BLaER1 treated with 17β-estradiol and CSF1 and Interleukin-3, amounts not matched to agents 10 nM and 100 nM (cell line): ENCODE results near the gene FOXD1.
"Not testable (repeated sequence)": the region's sequence is repeated elsewhere in the genome, so short reads cannot be mapped to it uniquely, and the experiment has no call there.

Experiments
- H3K27ac ChIP-seq, 11 experiments: shearing (Covaris generic); formaldehyde crosslinking; 2 replicates each; pipeline ENCODE4 v1.8.1; 2022
- H3K27me3 ChIP-seq, 11 experiments: shearing (Covaris generic); formaldehyde crosslinking; 2 replicates each; pipeline ENCODE4 v1.8.1; 2022
- H3K36me3 ChIP-seq, 11 experiments: shearing (Covaris generic); formaldehyde crosslinking; 2 replicates each; pipeline ENCODE4 v1.8.1; 2022
- H3K4me1 ChIP-seq, 10 experiments: shearing (Covaris generic); formaldehyde crosslinking; 2 replicates each; pipeline ENCODE4 v1.8.1; 2022
- H3K4me2 ChIP-seq, 11 experiments: shearing (Covaris generic); formaldehyde crosslinking; 2 replicates each; pipeline ENCODE4 v1.8.1; 2022
- H3K4me3 ChIP-seq, 10 experiments: shearing (Covaris generic); formaldehyde crosslinking; 2 replicates each; pipeline ENCODE4 v1.8.1; 2022
- H3K9ac ChIP-seq, 11 experiments: shearing (Covaris generic); formaldehyde crosslinking; 2 replicates each; pipeline ENCODE4 v1.8.1; 2022
- H3K9me3 ChIP-seq, 11 experiments: shearing (Covaris generic); formaldehyde crosslinking; replicated peaks in 1 of 11; 2 replicates each; pipeline ENCODE4 v1.8.1; 2022
- H4K20me1 ChIP-seq, 11 experiments: shearing (Covaris generic); formaldehyde crosslinking; 2 replicates each; pipeline ENCODE4 v1.8.1; 2022
- Cebpa-rat ChIP-seq, 11 experiments: shearing (Covaris generic); IDR thresholded peaks; 2 replicates each; pipeline ENCODE4 v1.8.1; 2022

Gene FOXD1

GRCh38 chr5:73418244-73418691 is 30.3 kb downstream of the FOXD1 start:
- no peak overlapping the region for H3K4me3 ChIP-seq
- H3K9ac ChIP-seq: no peak overlapping the region
- TF ChIP-seq Cebpa-rat (IDR thresholded peaks at IDR 0.05): no peak
- H3K27ac ChIP-seq: no peak overlapping the region
- no peaks in the 10 kb centered on the region for H4K20me1 ChIP-seq
- H3K4me2 ChIP-seq: no peak overlapping the region
- peaks cover 32 to 45% (median 40%) of the 10 kb centered on the region in 11 experiments for H3K27me3 ChIP-seq
- H3K9me3 ChIP-seq: peaks cover 12 to 18% (median 15%) of the 10 kb centered on the region in 11 experiments; a peak in 19 of 22 replicates
- H3K36me3 ChIP-seq: no peaks in the 10 kb centered on the region
- peaks cover 0 to 15% (median 0%) of the 10 kb centered on the region in 10 experiments; a peak in 4 of 20 replicates for H3K4me1 ChIP-seq

GRCh38 chr5:73417303-73418034 is 31.1 kb downstream of the FOXD1 start:
- H4K20me1 ChIP-seq: no peaks in the 10 kb centered on the region
- peaks cover 32 to 45% (median 40%) of the 10 kb centered on the region in 11 experiments for H3K27me3 ChIP-seq

GRCh38 chr5:73415617-73416016 is 33.0 kb downstream of the FOXD1 start:
- no peak overlapping the region for H3K27ac ChIP-seq
- H4K20me1 ChIP-seq: no peaks in the 10 kb centered on the region
- H3K36me3 ChIP-seq: no peaks in the 10 kb centered on the region
- no peak overlapping the region for H3K4me3 ChIP-seq
- H3K27me3 ChIP-seq: peaks cover 27 to 40% (median 37%) of the 10 kb centered on the region in 11 experiments
- peaks cover 12 to 18% (median 15%) of the 10 kb centered on the region in 11 experiments; a peak in 19 of 22 replicates for H3K9me3 ChIP-seq
- no peak overlapping the region for H3K9ac ChIP-seq
- peaks cover 0 to 4% (median 0%) of the 10 kb centered on the region in 10 experiments; a peak in 1 of 20 replicates for H3K4me1 ChIP-seq
- no peak overlapping the region for H3K4me2 ChIP-seq
- no peak for TF ChIP-seq Cebpa-rat (IDR thresholded peaks at IDR 0.05)

More at GRCh38 chr5:73417303-73418034, 31.1 kb downstream of the FOXD1 start:
- Histone ChIP-seq H3K27ac (no peak overlapping the region), H3K36me3 (no peaks in the 10 kb centered on the region), H3K4me3 (no peak overlapping the region), H3K4me1 (peaks cover 0 to 15% (median 0%) of the 10 kb centered on the region in 10 experiments; a peak in 4 of 20 replicates), H3K4me2 (no peak overlapping the region), H3K9me3 (peaks cover 12 to 18% (median 15%) of the 10 kb centered on the region in 11 experiments; a peak in 19 of 22 replicates), H3K9ac (no peak overlapping the region)
- TF ChIP-seq Cebpa-rat (IDR thresholded peaks at IDR 0.05): no peak

DNA sequence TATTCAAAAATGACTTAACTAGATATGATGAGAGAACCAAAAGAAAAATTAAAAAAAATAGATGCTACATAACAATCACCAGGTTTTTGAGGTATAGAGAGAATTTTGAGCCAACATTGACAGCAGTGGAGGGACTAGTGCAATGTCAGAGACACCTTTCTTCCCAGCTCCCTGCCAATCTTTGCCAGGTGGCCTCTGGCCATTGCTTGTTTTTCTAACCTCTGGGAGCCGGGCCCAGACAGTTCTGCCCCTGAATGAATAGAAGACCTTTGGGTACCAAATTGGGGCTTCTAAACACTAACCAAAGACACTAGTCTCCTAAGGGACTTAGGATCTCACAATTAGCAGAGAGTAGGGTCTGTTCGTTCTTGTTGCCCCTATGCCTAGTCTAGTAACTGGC is 33.4 kb downstream of the FOXD1 start:
- TF ChIP-seq Cebpa-rat (IDR thresholded peaks at IDR 0.05): no peak

GRCh38 chr5:73412597-73412988 is 36.0 kb downstream of the FOXD1 start:
- no peaks in the 10 kb centered on the region for H4K20me1 ChIP-seq
- no peak overlapping the region for H3K27ac ChIP-seq
- no peak for TF ChIP-seq Cebpa-rat (IDR thresholded peaks at IDR 0.05)
- no peak overlapping the region for H3K4me3 ChIP-seq
- H3K36me3 ChIP-seq: no peaks in the 10 kb centered on the region
- H3K27me3 ChIP-seq: peaks cover 0 to 10% (median 7%) of the 10 kb centered on the region in 11 experiments; a peak in 17 of 22 replicates
- H3K9me3 ChIP-seq: no peaks in the 10 kb centered on the region
- H3K4me2 ChIP-seq: no peak overlapping the region
- H3K9ac ChIP-seq: no peak overlapping the region
- no peaks in the 10 kb centered on the region for H3K4me1 ChIP-seq

More for the DNA sequence above, 33.4 kb downstream of the FOXD1 start:
- Histone ChIP-seq H3K4me3 (no peak overlapping the region), H4K20me1 (no peaks in the 10 kb centered on the region), H3K27me3 (peaks cover 23 to 36% (median 33%) of the 10 kb centered on the region in 11 experiments), H3K4me2 (no peak overlapping the region), H3K4me1 (no peaks in the 10 kb centered on the region), H3K9me3 (peaks cover 10 to 16% (median 14%) of the 10 kb centered on the region in 11 experiments; a peak in 19 of 22 replicates), H3K27ac (no peak overlapping the region), H3K36me3 (no peaks in the 10 kb centered on the region), H3K9ac (no peak overlapping the region)

DNA sequence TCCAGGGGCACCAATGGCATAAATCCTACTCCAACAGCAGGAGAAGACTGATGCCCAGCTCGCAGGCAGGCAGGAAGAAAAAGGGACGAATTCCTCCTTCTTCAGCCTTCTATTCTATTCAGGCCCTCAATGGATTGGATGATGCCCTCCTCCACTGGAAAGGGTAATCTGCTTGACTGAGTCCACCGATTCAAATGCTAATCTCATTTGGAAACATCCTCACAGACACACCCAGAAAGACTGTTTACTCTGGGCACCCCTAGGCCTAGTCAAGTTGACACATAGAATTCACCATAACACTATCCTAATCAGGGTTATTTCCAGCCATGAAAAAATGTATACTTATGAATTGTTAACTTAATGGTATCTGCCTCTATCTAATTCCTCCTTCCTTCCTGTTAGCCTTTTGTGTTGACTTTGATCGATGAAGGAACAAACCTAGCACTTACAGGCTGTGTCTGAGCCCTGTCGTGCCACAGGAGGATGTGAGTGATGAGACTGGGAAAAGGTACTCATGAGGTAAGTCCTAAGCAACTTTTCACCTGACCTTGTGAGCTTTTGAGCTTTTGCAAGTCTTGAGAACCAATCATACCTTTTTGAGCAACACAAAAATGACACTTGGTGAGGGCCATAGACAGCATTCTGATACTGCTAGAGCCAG is 36.5 kb downstream of the FOXD1 start:
- Histone ChIP-seq H3K4me2 (no peak overlapping the region), H4K20me1 (no peaks in the 10 kb centered on the region), H3K9ac (no peak overlapping the region), H3K36me3 (no peaks in the 10 kb centered on the region), H3K4me1 (peaks cover 0 to 4% (median 0%) of the 10 kb centered on the region in 10 experiments; a peak in 2 of 20 replicates), H3K27ac (no peak overlapping the region), H3K27me3 (peaks cover 0 to 5% (median 2%) of the 10 kb centered on the region in 11 experiments; a peak in 7 of 22 replicates), H3K9me3 (no peaks in the 10 kb centered on the region), H3K4me3 (no peak overlapping the region)
- no peak for TF ChIP-seq Cebpa-rat (IDR thresholded peaks at IDR 0.05)

DNA sequence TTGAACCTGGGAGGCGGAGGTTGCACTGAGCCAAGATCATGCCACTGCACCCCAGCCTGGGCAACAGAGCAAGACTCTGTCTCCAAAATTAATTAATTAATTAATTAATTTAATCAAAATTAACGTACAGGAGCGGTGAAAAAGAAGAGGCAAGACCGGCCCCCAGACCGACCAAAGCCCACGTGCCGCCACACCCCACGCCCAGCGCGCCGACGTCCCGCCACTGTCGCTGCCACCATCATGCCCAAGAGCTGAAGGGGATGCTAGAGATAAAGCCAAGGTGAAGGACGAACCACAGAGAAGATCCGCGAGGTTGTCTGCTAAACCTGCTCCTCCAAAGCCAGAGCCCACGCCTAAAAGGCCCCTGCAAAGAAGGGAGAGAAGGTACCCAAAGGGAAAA is 38.6 kb downstream of the FOXD1 start:
- H3K9ac ChIP-seq, H3K4me3 ChIP-seq, H3K4me2 ChIP-seq, H3K36me3 ChIP-seq, H3K27ac ChIP-seq, H4K20me1 ChIP-seq, H3K27me3 ChIP-seq, H3K9me3 ChIP-seq, H3K4me1 ChIP-seq: not testable (repeated sequence)

DNA sequence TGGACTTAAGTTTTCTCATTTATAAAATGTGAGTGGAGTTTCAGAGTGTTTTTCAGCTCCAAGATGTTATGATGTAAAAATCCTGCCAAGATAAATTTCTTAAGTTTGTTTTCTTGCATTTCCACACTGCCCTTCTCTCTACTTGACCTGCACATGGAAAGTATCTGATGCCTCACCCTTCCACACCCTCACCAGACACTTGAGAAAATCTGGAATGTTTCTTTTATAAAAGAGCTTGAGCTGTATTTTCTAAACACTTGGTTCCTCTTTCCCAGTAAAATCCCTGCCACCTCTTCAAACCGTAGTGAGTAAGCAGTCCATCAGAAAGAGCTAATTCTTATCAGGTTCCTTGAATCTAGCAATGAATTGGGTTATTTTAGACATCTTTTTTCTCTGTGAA is 42.9 kb downstream of the FOXD1 start:
- Histone ChIP-seq H3K4me2 (no peak overlapping the region), H3K27ac (no peak overlapping the region), H3K36me3 (no peaks in the 10 kb centered on the region), H3K9me3 (no peaks in the 10 kb centered on the region), H3K4me3 (no peak overlapping the region), H3K27me3 (no peaks in the 10 kb centered on the region), H4K20me1 (no peaks in the 10 kb centered on the region), H3K4me1 (peaks cover 0 to 4% (median 0%) of the 10 kb centered on the region in 10 experiments; a peak in 2 of 20 replicates), H3K9ac (no peak overlapping the region)
- no peak for TF ChIP-seq Cebpa-rat (IDR thresholded peaks at IDR 0.05)

- no peaks in the 10 kb centered on the region for H3K4me1 ChIP-seq
- no peaks in the 10 kb centered on the region for H3K27me3 ChIP-seq
- H3K4me2 ChIP-seq: no peak overlapping the region
- H3K27ac ChIP-seq: no peak overlapping the region
- TF ChIP-seq Cebpa-rat (IDR thresholded peaks at IDR 0.05): no peak
- H4K20me1 ChIP-seq: no peaks in the 10 kb centered on the region
- no peaks in the 10 kb centered on the region for H3K9me3 ChIP-seq
- no peak overlapping the region for H3K4me3 ChIP-seq
- H3K36me3 ChIP-seq: no peaks in the 10 kb centered on the region
- H3K9ac ChIP-seq: no peak overlapping the region
These were observed 48.8 kb downstream of the FOXD1 start for GRCh38 chr5:73399775-73400174.
